Astrocyte (in vitro differentiated cells and primary cell): ENCODE measurements around the gene MGMT.

Source experiments
- CTCF ChIP-seq: IDR thresholded peaks from 2 replicates; pipeline ENCODE4 v1.5.1; 2011; ENCODE audit warnings: low read depth, mild to moderate bottlenecking, inconsistent platforms, low read length, moderate library complexity; ENCODE audit not compliant: insufficient read depth
- EZH2 ChIP-seq: IDR thresholded peaks from 2 replicates; pipeline ENCODE4 v1.6.1; 2012; ENCODE audit warnings: mild to moderate bottlenecking, low read length, inconsistent platforms; ENCODE audit not compliant: insufficient read depth

GRCh38 chr10:129764011-129764900 is 297.2 kb downstream of the MGMT start:
- TF ChIP-seq CTCF (no peak), EZH2 (no peak)
